GM11168 (cell line): ENCODE results near the gene ADAMTSL1.

ENCODE experiments used
- in situ Hi-C: fragments of 300-500 bp; cut with MboI; formaldehyde crosslinking; loops from one replicate; pipeline ENCODE4 v1.12.0; 2022; ENCODE audit warnings: low sequenced_read_pairs; ENCODE audit not compliant: unreplicated experiment

Gene ADAMTSL1

GRCh38 chr9:18463991-18464390 lies 10.0 kb upstream of the ADAMTSL1 start:
- in situ Hi-C loops, result no loop called here

GRCh38 chr9:18466101-18466500 lies 7.9 kb upstream of the ADAMTSL1 start:
- in situ Hi-C loops, result no loop called here

GRCh38 chr9:18467696-18468095 lies 6.3 kb upstream of the ADAMTSL1 start:
- in situ Hi-C loops, result no loop called here

- in situ Hi-C loops, result no loop called here
Observed at GRCh38 chr9:18472435-18472834, 1.5 kb upstream of the ADAMTSL1 start.

GRCh38 chr9:18472841-18473251 lies 1.1 kb upstream of the ADAMTSL1 start:
- in situ Hi-C loops, result no loop called here

- in situ Hi-C loops, result no loop called here
Observed at GRCh38 chr9:18474783-18475182, 830 bp downstream of the ADAMTSL1 start.

- in situ Hi-C loops, result no loop called here
Observed at GRCh38 chr9:18477121-18477660, 3.2 kb downstream of the ADAMTSL1 start.

GRCh38 chr9:18477719-18478118 lies 3.8 kb downstream of the ADAMTSL1 start:
- in situ Hi-C loops, result no loop called here

GRCh38 chr9:18478501-18479361 lies 4.8 kb downstream of the ADAMTSL1 start:
- in situ Hi-C loops, result no loop called here

- in situ Hi-C loops, result no loop called here
Observed at GRCh38 chr9:18479405-18479804, 5.5 kb downstream of the ADAMTSL1 start.

GRCh38 chr9:18480662-18481093 lies 6.7 kb downstream of the ADAMTSL1 start:
- in situ Hi-C loops, result no loop called here

GRCh38 chr9:18482371-18482770 lies 8.4 kb downstream of the ADAMTSL1 start:
- in situ Hi-C loops, result no loop called here

- in situ Hi-C loops, result no loop called here
Observed at GRCh38 chr9:18485714-18486113, 11.8 kb downstream of the ADAMTSL1 start.

GRCh38 chr9:18487611-18488010 lies 13.7 kb downstream of the ADAMTSL1 start:
- in situ Hi-C loops, result no loop called here

GRCh38 chr9:18488886-18489285 lies 14.9 kb downstream of the ADAMTSL1 start:
- in situ Hi-C loops, result no loop called here

- in situ Hi-C loops, result no loop called here
Observed at GRCh38 chr9:18489861-18490260, 15.9 kb downstream of the ADAMTSL1 start.

GRCh38 chr9:18490641-18491370 lies 16.9 kb downstream of the ADAMTSL1 start:
- in situ Hi-C loops, result no loop called here

- in situ Hi-C loops, result no loop called here
Observed at GRCh38 chr9:18492612-18493011, 18.7 kb downstream of the ADAMTSL1 start.

- in situ Hi-C loops, result no loop called here
Observed at GRCh38 chr9:18493451-18493993, 19.6 kb downstream of the ADAMTSL1 start.

- in situ Hi-C loops, result no loop called here
Observed at GRCh38 chr9:18495065-18495464, 21.1 kb downstream of the ADAMTSL1 start.
